A673 (cell line): Measurements from ENCODE around the gene TRMT2B.

Experiments used
- EZH2 ChIP-seq: fragments of 200-600 bp; sonication (generic); IDR thresholded peaks from 2 replicates; pipeline ENCODE4 v1.6.1; 2017; ENCODE audit warnings: borderline replicate concordance, low read depth, mild to moderate bottlenecking, mixed read lengths, antibody characterized with exemption, low read length; ENCODE audit not compliant: poor library complexity, severe bottlenecking
- TF ChIP-seq, protein P1 (sequence below): fragments of 300-800, 200-600 bp; sonication (generic); conservative IDR thresholded peaks from 2 replicates; pipeline ENCODE4 v1.5.1; 2017; ENCODE audit warnings: low read depth, mild to moderate bottlenecking, antibody characterized with exemption, low read length, moderate library complexity, mixed read lengths

DNA sequence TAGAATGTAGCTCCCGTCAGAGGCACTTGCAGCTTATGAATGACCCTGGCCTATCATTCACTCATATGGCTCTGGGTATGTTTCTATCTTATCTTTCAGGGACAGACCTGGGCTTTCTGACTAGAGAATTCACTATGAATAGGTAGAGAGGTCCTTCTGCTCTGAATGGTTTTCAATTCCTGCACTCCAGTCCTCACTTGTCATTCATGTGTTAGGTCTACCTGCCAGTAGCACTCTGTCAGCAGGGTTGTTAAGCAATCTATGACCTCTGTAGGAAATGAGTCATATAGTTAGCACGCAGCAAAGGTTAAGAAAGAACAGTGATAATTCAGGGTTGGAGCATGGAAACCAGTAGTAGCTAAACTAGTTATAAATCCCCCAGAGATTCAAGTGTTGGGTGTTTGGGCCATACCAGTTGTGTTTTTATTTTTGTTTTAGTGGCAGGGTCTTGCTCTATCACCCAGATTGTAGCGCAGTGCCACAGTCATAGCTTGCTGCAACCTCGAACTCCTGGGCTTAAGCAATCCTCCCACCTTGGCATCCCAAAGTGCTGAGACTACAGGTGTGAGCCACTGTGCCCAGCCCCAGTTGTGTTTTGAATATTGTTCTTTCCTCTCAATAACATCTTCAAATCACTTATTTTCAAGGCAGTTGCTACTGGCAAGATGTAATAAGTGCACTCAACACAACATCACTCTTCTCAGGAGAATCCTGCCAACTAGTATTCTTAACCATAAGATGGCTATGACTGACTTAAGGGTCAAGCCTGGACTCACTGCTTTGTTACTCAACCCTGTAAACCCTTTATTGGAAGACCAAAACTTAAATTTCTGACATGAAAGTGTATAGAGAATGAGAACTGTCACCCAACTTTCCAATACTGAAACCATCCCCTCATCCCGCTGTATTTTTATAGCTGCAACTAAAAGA lies 57.3 kb downstream of the TRMT2B start:
- no peak for TF ChIP-seq EZH2
- TF ChIP-seq, protein P1, sequence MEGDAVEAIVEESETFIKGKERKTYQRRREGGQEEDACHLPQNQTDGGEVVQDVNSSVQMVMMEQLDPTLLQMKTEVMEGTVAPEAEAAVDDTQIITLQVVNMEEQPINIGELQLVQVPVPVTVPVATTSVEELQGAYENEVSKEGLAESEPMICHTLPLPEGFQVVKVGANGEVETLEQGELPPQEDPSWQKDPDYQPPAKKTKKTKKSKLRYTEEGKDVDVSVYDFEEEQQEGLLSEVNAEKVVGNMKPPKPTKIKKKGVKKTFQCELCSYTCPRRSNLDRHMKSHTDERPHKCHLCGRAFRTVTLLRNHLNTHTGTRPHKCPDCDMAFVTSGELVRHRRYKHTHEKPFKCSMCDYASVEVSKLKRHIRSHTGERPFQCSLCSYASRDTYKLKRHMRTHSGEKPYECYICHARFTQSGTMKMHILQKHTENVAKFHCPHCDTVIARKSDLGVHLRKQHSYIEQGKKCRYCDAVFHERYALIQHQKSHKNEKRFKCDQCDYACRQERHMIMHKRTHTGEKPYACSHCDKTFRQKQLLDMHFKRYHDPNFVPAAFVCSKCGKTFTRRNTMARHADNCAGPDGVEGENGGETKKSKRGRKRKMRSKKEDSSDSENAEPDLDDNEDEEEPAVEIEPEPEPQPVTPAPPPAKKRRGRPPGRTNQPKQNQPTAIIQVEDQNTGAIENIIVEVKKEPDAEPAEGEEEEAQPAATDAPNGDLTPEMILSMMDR, result no peak
